Activated CD8-positive, alpha-beta memory T cell treated with anti-CD3 and anti-CD28 coated beads for 4 hours (primary cell): ENCODE results near the gene ZNF862.
"Not testable (repeated sequence)": the region's sequence is repeated elsewhere in the genome, so short reads cannot be mapped to it uniquely, and the experiment has no call there.

Source experiments
- DNase-seq, 2 donors: peaks; one replicate each; pipeline ENCODE4 v3.0.0-alpha.2; 2020; ENCODE audit warnings: low read depth in 2 of 2

Gene ZNF862

DNA sequence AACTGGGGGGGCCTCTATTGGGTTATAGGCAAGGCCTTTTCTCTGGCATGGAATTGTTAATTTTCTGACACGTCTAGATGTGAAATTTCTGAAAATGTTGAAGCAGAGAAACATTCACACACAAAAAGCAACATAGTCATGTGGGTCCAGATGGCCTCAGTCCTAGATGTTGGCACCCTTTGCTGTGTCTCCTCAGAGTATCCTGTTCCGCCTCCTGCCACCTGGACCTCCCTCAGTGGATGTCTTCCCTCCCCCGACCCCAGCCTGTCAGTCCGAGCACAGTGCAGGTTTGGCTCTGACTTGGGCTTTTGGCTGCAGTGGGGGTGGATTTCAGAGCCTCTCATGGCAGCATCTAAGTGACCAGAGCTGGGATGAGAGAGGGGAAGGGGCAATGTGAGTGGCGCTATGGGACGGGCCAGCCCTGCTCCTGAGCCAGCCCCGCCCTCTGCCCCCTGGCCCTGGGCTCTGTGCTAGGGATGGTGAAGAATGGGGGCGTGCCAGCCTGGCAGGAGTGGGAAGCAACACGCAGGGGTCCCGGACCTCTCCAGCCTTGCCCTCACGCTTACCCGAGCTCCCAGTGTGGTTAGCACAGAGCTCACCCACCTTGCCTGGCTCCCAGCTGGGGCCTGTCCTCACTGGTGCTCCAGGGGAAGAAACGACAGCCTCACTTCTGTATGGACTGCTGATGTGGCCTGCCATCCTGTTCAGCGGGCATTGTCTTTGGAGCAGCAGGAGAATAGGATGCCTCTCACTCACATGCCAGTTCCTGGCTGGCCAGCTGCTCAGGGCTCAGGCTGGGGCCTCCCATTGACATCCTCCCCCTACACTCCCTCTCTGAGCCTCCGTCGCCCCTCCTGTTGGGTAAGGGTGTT, 41.8 kb downstream of the ZNF862 start:
- DNase-seq: no peak

DNA sequence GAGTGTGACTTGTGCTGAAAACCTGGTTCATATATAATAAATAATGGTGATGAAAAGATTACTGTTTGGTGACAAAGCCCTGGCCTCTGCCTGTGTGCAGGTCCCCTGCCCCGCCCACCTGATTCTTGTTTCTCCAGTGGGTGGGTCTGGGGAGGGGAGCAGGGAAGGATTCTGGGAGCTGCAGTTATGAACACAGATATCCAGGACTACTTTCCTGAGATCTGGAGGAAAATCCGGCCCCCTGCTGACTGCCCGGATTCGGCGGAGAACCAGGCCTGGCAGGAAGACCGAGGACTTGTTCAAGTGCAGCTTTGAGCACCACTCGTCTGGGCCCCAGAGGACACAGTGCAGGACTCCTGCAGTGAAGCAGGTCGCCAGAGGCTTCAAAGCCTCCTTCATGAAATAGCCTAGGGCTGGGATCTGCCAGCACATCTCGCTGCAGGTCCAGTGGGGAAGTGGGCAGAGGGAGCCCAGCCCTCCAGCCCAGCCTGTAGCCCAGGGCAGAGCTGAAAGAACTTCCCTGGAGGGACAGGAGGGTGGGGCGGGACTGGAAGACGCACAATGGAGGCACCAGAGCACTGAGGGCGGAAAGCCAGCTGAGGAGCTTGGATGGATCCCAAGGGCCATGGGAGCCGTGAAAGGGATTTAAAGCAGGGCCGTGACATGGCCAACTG, 42.6 kb downstream of the ZNF862 start:
- no peak for DNase-seq

DNA sequence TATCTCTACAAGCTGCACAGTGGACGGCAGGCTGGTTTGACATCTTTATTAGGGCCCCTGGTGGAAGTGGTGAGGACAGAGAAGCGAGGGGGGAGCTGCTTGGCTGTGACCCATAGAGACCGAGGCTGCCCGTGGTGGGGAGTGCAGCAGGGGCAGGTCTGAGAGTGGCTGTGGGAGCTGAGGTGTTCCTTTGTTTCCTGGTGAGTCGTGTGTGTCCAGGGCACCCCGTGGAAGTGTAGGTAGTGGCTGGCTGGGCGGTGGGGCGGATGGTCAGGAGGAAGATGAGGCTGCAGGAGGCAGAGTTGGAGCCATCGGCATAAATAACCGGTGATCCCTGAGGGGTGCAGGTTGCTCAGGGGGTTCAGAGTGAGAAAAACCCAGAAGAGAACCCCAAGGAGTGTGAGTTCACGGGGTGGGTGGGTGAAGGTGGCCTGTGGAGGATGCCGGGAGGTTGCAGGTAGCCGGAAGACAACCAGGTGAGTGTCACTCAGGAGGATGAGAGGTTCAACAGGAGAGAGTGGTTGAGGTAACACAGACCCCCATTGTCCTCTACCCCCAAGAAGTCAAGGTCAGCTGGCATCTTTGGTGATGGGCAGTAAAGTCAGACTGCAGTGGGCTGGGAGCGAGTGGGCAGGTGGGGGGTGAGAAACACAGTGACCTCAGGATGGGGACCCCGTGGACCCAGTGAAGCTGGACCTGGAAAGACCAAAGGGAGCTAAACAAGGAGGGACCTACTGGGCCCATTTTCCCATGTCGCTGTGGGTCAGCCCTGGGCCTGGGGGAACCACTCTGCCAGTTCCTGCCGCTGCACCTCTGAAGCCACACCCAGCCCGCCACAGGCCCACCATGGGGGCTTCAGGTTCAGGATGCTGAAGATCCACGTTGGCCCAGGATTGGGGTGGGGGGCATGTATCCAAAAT, 43.4 kb downstream of the ZNF862 start:
- no peak for DNase-seq

DNA sequence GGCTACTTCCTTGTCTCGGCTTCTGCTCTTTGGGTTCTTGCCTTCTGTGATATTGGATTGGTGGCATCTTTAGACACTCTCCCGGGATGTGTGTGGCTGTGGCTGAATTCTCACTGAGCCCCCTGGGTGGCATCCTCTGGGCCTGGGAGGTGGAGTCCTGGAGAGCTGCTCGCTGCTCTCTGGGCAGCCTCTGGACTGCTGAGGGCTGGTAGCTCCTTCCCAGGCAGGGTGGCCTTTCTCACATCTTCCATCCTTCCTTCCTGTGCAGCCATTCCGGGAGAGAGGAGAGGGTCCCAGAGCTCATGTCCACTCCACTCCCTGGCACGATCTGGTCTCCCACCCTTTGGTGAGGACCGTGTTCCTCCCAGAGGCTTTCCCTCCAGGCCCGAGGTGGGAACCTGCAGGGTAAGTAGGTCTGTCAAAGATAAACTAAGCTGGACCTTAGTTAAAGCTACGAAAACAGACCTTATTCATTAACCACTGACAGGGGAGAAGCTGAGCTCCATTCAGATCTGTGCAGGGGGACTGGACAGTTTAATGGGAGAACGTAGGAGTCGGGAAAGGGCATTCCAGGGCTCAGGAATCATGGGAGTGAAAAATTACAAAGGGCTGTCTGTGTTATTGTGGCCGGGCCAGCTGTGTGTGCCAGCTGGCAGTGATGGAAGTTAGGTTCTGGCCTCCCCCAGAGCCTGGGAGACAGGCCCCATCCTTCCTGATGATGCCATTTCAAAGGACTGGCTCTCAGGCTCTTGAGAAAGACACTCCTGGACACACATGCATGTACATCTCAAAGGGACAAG, 44.3 kb downstream of the ZNF862 start:
- DNase-seq: no peak

DNA sequence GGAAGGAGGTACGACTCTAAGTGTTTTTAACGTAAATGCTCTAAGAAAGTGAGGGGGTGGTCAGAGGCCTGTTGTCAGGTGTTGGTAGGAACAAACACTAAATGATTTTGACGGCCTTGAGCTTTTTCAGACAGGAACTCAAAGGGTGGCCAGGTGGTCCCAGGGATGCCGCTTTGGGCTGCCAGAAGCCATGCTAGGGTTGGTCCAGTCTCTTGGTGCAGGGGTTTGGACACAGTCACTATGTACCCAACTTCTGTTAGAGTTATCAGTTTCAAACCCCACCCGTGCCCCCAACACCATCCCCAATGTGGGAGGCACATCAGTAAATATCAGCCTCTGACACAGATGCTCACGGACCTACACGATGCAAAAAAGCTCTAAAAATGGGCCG, 44.9 kb downstream of the ZNF862 start:
- no peak for DNase-seq

DNA sequence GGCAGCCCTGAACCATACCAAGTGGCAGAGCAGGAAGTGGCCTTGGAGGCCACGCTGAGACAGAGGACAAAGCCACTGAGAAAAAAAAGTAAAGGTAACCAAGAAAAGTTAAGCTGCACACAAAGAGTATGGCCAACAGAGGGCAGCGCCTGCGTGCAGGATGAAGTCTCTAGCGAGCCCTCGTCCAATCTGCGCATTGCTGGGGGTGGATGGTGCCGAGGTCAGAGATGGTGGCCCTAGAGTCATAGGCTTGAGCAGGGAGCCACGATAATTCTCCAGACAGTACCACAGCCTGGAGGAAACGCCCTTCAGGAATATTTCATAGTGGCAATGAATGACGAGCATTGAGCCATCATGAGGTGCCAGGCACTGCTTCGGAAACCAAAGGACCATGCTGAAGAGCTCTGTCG, 45.3 kb downstream of the ZNF862 start:
- no peak for DNase-seq

DNA sequence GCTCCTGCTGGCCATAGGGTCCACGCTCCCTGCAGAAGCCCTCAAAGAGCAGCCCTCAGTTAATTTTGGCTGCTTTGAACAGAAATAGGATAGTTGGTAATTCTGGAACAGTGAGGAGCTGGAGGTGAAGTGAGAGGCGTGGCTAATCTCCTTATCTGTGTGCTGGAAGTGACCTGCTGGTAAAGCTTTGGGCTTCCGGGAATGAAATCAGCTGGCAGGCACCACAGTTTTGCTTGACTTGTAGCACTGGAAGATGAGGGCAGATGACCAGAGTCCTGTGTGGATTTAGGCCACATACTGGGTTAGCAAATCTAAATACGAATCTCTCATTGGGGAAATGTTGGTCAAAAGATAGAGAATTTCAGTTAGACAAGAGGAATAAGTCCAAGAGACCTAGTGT, 45.8 kb downstream of the ZNF862 start:
- no peak for DNase-seq

DNA sequence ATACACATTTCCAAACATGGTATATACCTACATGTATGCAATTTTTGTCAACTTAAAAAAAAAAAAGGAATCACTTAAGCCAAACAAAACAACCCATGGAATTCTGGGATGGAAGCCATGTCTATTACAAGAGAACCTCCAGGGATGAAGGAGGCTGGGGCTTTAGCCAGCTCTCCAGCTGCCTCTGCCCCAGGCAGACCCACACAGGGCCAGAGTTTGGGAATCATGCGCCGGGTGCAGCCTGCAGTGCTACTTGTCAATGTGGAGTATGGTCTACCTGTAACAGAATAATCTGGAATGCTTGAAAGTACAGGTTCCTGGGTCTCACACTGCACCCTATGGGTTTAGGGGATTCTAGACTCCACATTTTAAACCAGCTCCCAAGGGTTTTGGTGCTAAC, 46.4 kb downstream of the ZNF862 start:
- DNase-seq: no peak

DNA sequence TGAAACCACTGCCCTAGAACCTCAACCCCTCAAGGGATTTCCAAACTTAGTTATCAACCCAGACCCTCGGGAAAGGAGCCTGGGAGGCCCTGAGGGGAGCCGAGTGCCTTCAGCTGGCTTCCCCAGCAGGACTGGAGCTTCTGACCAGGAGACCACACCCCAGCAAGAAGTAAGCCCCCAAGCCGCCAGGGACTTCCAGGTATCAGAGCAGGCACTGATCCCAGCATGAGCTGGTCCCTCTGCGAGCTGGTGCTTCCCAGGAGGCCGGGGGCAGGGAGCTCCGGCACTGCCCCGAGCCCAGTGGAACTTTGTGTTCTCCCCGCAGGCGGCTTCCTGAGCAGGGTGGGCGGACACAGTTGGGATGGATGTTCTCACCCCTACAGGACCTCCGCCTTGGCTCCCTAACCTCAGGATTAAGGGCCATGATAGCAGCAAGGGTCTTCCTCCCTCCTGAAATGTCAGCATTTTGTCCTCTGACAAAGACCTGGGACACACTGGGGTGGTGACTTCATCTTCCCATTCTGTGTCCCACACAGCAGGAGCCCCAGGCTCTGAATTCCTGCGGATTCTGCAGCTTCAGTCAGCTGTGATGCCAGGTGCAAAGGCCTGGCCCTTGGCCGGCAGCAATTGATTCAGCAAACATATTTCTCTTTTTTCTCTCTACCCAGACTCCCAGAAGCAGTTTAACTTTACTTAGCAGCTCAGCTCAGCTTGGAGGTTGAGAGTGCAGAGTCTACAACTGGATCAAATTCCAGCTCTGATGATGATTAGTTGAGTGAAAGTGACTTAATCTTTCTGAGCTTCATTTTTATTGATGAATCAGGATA, 47.2 kb downstream of the ZNF862 start:
- no peak for DNase-seq

DNA sequence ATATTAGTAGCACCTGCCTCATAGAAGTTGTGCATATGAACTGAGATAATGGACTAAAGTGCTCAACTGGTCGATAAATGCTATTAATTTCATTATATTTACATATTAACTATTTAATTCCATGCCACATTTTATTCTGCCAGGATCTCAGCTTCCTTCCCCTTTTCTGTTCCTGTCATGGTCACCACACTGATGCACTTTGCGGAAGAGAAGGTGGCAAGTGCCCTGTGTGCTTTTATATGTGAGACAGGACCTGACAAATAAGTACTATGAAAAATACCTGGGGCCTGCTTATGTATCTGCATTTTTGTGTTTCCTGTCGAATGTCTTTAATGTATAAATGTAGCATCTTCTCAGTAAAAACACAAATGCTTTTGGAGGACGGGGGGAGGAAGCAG, 47.8 kb downstream of the ZNF862 start:
- DNase-seq: no peak

DNA sequence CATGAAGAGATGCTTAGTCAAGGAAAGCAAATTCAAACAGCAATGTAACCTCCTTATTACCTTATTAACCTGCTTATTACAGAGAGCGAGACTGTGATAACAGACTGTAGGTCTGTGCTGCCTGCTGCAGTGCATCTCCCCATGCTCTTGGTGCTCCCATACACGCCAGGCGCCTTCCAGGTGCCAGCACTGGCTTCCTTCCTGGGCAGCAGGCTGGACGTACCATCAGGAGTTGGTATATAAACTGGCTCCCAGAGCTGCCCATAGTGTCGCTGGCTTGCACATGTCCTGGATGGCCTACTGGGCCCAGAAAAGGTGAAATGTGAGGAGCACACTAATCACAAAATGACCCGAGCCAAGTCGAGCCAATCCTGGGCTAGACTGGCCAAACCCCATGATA, 49.1 kb downstream of the ZNF862 start:
- no peak for DNase-seq

DNA sequence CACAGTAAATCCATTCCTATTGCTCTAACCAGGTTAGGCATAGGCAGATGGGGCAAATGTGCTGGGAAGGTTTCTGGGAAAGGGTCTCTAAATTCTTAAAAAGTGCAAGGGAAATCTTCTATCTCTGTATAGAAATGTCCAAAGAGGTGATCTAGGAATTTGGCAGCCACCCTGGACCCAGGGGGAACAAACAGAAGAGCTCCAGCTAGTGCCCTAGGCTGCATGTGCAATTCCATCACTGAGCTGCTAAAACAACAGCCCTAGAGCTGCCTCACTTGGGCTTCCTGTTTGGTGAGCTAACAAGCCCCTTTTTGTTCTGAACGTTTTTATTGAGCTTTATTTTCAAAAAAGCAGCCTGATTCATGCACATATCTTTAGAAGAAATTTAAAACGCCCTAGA, 52.5 kb downstream of the ZNF862 start:
- not testable (repeated sequence) for DNase-seq

DNA sequence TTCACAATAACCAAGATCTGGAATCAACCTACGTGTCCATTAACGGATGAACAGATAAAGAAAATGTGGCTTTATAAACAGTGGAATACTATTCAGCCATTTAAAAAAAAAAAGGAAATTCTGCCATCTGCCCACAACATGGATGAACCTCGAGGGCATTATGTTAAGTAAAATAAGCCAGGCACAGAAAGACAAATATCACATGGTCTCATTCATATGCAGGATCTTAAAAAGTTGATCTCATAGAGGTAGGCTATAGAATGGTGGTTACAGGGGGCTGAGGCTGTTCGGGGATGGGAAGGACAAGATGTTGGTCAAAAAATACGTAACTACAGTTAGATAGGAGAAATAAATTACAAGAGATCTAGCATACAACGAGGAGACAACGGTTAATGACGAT, 56.8 kb downstream of the ZNF862 start:
- DNase-seq: not testable (repeated sequence)

DNA sequence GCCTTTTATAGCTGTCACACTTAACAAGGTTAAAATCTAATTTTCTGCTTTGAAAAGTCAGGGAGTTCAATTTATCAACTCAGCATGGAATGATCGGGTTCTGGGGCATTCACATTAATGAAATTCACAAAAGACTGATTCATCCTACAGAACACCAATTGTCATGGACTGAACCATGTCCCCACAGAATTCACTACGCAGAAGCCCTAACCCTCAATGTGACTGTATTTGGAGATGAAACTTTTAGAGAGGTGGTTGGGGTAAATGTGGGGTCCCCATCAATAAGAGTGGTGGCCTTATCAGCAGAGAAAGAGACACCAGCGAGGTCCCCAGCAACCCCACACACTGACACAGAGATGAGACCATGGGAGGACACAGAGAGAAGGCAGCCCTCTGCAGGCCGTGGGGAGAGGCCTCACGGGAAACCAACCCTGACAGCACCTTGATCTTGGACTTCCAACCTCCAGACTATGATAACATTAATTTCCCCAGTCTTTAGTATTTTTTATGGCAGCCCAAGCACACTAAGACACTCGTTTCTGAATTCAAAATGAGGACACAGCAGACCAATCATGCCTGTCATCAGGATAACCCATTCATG, 69.7 kb downstream of the ZNF862 start:
- DNase-seq: not testable (repeated sequence)

DNA sequence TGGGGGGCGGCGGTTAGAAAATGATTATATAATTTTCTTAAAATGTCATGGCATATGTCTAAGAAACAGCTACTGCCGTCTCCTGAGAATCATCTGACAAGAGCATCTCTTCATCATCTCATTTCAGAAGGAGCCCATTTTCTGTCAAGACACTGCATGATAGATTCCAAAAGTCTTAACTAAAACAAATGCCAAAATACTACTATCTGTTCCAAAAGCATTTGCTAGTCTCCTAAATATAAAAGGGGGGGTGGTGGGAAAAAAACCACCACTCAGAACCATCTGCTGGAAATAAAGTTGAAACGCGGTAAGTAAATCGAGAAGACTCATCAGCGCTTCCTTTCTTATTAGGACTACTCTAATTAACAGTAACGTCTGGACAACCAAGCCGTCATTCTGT, 72.0 kb downstream of the ZNF862 start:
- DNase-seq: not testable (repeated sequence)

DNA sequence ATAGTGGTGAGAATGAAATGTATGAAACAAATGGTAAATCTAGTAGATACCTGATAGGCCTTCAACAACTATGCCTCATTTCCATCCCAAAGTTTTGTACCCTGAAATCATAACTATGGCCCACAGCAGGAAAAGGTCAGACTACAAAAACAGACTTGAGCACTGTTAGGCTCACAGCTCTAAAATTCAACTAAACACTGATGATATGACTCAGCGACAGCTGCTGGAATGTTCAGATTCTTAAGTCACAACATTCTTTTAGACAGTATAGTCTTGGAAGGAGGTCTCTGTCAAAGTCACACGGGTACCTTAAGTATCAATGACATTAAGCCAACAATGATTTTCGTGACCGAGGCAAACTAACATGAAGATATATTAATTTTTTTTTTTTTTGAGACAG, 74.0 kb downstream of the ZNF862 start:
- DNase-seq: not testable (repeated sequence)
